NCI-H1694 (cell line): Measurements from ENCODE around the gene TSR3.

ENCODE experiments used
- DNase-seq: peaks from one replicate; lab custom pipeline; 2025; lab: John Stamatoyannopoulos, UW

Gene TSR3

DNA sequence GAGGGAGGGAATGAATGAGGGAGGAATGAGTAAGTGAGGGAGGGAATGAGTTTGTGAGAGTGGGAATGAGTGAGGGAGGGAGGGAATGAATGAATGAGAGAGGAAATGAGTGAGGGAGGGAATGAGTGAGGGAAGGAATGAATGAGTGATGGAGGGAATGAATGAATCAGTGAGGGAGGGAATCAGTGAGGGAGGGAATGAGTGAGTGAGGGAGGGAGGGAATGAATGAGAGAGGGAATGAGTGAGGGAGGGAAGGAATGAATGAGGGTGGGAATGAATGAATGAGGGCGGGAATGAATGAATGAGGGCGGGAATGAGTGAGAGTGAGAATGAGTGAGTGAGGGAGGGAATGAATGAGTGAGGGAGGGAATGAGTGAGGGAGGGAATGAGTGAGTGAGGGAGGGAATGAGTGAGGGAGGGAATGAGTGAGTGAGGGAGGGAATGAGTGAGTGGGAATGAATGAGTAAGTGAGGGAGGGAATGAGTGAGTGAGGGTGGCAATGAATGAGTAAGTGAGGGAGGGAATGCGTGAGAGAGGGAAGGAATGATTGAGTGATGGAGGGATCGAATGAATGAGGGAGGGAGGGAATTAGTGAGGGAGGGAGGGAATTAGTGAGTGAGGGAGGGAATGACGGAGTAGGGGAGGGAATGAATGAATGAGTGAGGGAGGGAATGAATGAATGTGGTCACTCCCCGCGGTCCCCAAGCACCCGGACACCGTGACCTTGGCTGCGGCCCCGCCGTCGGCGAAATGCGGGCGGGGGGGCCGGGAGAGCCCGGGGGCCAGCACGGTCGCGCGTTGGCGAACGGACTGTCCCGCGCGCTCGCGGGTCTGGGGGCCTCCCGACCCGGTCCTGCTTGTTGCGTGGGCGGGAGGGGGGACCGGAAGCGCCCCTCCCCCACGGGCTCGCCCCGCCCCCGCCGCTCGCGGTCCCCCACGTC, 43.4 kb downstream of the TSR3 start:
- DNase-seq: peak; percentile 11

DNA sequence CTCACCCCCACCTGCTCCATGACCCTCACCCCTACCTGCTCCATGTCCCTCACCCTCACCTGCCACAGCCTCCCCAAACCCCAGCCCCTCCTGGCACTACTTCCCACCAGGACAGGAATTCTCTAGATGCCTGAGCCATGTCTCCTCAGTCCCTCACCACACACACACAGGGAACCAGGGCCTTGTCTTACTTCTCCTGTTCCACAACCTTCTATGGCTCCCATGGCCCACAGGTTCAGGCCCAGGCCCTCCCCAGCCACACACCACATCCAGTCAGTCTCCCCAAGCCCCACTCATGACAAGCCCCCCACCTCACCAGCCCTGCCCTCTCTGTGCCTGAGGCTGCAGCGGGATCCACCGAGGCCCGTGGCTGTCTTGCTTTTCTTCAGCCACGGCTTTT, 45.3 kb downstream of the TSR3 start:
- no peak for DNase-seq

DNA sequence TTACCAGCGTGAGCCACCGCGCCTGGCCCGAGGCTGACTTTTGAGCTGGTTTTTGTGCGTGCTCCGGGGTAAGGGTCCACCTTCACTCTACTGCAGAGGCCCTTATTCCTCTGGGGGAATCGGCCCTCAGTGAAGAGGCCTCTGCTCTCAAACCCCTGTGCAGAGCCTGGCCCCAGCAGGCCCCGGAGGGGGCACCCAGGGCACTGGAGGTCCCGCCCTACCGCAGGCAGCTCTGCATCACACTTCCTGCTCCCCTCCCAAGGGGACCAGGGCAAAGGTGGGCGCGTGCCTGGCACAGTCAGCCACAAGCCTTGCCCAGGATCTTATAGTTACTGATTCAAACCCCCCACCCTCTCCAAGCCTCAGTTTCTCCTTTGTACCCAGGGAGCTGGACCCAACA, 45.9 kb downstream of the TSR3 start:
- DNase-seq: no peak

DNA sequence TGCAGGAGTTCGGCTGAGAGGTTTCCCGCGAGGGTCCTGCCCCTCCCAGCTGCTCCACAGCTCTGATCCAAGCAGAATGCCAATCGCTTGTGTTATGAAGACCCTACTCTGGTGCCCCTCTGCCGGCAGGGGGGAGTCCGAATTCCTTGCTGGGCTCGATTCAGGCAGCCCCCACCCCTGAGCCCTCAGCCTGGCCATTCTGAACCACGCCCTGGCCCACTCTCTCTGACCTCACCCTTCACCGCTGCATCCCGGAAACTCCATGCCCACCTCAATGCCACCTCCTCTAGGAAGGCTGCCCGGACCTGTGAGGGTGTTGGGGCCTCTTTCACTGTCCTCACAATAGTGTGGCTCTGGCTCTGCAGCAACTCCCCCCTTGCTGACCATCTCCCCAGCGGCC, 50.1 kb downstream of the TSR3 start:
- no peak for DNase-seq

DNA sequence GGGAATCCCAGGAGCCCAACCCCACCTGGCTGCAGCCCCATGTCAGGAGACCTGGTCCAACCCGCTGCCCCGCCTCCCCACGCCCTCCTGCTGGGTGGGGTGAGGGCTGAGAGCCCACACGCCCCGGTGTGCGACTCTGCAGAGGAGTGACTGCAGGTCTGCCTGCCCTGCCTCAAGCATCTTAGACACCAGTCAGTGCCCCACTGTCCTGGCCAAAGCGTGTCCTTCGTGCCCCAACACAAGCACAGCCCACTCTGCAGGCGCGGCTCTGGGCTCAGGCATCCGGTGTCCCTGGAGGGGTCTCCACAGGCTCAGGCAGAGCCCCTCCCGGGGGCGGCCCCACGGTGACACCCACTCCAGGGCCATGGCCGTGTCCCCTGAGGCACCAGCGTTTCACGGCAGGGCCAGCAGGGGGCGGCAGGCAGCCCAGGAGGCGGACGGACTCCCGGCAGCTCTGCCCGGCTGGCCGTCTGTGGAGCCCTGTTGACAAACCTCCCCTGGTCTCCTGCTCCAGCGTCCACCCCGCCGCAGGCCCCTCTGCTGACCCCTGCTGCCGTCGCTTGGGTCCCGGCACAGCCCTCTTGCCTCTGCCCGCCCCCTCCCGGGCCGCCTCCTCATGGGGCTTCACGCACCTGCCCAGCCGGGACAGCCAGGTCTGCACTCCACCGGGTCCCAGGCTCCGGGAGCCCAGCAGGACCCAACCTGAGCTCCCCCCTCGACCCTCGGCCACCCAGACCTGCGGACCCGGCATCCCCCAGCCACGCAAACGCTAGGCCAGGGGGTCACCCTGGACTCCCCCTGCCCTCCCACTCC, 50.8 kb downstream of the TSR3 start:
- no peak for DNase-seq

DNA sequence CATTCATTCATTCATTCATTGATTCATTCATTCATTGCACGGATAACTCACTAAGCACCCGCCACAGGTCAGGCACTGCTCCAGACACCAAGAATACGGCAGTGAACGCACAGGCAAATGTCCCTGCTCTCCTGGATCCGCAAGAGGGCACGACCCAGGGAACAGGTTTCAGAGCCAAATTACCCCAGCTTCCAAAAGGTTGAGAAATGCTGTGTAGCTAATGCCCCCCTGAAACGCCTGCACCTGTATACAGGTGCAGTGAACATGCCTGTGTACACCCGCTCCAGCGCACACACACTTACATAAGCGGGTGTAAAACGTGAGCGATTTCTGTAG, 51.8 kb downstream of the TSR3 start:
- DNase-seq: no peak
